K562 (cell line): Measurements from ENCODE around the gene FRRS1L. TPM values are rescaled to one million over a fixed set of nuclear protein-coding genes. Genes with fewer than 3 reads are reported as not detected.
A peak's percentile ranks its signal among the peaks of the same experiment; 100 is the strongest.

Source experiments
- BRF2 ChIP-seq: IDR thresholded peaks from 3 replicates; pipeline ENCODE4 v1.6.1; 2011; ENCODE audit warnings: borderline replicate concordance, mild to moderate bottlenecking; ENCODE audit not compliant: insufficient read length, insufficient read depth
- CREB1 ChIP-seq, 2 experiments: sonication (generic) in 1 of 2; formaldehyde crosslinking in 1 of 2; IDR thresholded peaks; 2 replicates each; pipeline versions ENCODE4 v1.6.1 to v1.8.0; 2012 to 2022; ENCODE audit warnings: inconsistent platforms in 1 of 2, mild to moderate bottlenecking in 1 of 2, missing genetic modification reagents in 1 of 2, moderate library complexity in 1 of 2
- GATAD2B ChIP-seq: fragments of 450-650 bp; IDR thresholded peaks from 2 replicates; pipeline ENCODE4 v1.6.1; 2017; ENCODE audit warnings: mild to moderate bottlenecking, borderline replicate concordance
- HDAC3 ChIP-seq: fragments of 450-650 bp; IDR thresholded peaks from 2 replicates; pipeline ENCODE4 v1.6.1; 2018; ENCODE audit warnings: borderline replicate concordance, mild to moderate bottlenecking, moderate library complexity; ENCODE audit not compliant: partially characterized antibody
- JUN ChIP-seq, 2 experiments: sonication (generic) in 1 of 2; formaldehyde crosslinking in 1 of 2; IDR thresholded peaks; 2 replicates each; pipeline versions ENCODE4 v1.6.1 to v1.8.0; 2012 to 2022; ENCODE audit warnings: borderline replicate concordance in 2 of 2, mild to moderate bottlenecking in 2 of 2, improper control_type of control experiment in 1 of 2, low read depth in 1 of 2, low read length in 1 of 2, missing genetic modification reagents in 1 of 2
- MTA1 ChIP-seq: fragments of 450-650 bp; IDR thresholded peaks from 2 replicates; pipeline ENCODE4 v1.6.1; 2017; ENCODE audit warnings: borderline replicate concordance
- MXD1 ChIP-seq: fragments of 250-450 bp; sonication (Bioruptor Pico); IDR thresholded peaks from 2 replicates; pipeline ENCODE4 v1.8.0; 2021; ENCODE audit warnings: borderline replicate concordance, mild to moderate bottlenecking, moderate library complexity; ENCODE audit not compliant: poor library complexity, severe bottlenecking
- MYC ChIP-seq, 2 experiments: fragments of 250-450 bp in 1 of 2; sonication (Bioruptor Pico) in 1 of 2; IDR thresholded peaks; 2 replicates each; pipeline versions ENCODE4 v1.5.1 to v1.6.1; 2012 to 2021; ENCODE audit warnings: low read depth in 2 of 2, borderline replicate concordance in 1 of 2, improper control_type of control experiment in 1 of 2, low read length in 1 of 2, mild to moderate bottlenecking in 1 of 2, moderate library complexity in 1 of 2
- SIRT6 ChIP-seq: IDR thresholded peaks from one replicate; pipeline ENCODE4 v1.6.1; 2012; ENCODE audit warnings: low read depth, mild to moderate bottlenecking, control low read depth, inconsistent platforms, low read length, moderate library complexity
- ZNF175 ChIP-seq: fragments of 200-800 bp; sonication (Bioruptor generic); IDR thresholded peaks from 2 replicates; pipeline ENCODE4 v1.6.1; 2016; ENCODE audit warnings: low read depth, mild to moderate bottlenecking, missing genetic modification characterization, missing compliant biosample characterization
- polyA plus RNA-seq, 8 experiments: library from polyadenylated mRNA; depleted of rRNA in 4 of 8; stranded (reverse) in 5 of 8; unstranded in 3 of 8; fragments of >200 nt; fragmentation: Nextera tagmentation in 2 of 8; fragmentation: Illumina TruSeq in 1 of 8; extraction: Ambion mirVana in 2 of 8; extraction: Trizol in 1 of 8; gene quantifications; 2 replicates each; pipeline versions ENCODE4 v1.2.1 to v1.2.3, GENCODE V29; 2011 to 2014; ENCODE audit warnings: inconsistent platforms in 1 of 8, missing spikeins in 1 of 8
- total RNA-seq, 7 experiments: library from RNA; depleted of rRNA in 6 of 7; stranded (reverse); fragments of >200 nt in 6 of 7; fragmentation: Illumina TruSeq in 2 of 7; extraction: Trizol in 2 of 7; gene quantifications; 2 replicates each; pipeline versions ENCODE4 v1.2.1 to v1.2.3, GENCODE V29; 2011 to 2021; ENCODE audit warnings: low replicate concordance in 1 of 7
- TF ChIP-seq, protein P1 (sequence below), 2 experiments: fragments of 450-650 bp; IDR thresholded peaks; 2 replicates each; pipeline ENCODE4 v1.6.1; 2018; ENCODE audit warnings: mild to moderate bottlenecking in 2 of 2, low read depth in 1 of 2; ENCODE audit not compliant: partially characterized antibody in 2 of 2
- TF ChIP-seq, protein P2 (sequence below): fragments of 450-650 bp; IDR thresholded peaks from 2 replicates; pipeline ENCODE4 v1.6.1; 2017; ENCODE audit warnings: mild to moderate bottlenecking, moderate library complexity

Gene FRRS1L
- total and polyA plus RNA-seq, 9 of the 15 experiments (the other 6 are each of a cell fraction or from before 2014, with no cell fraction given) = under 0.01 to 0.04 (median 0.03) TPM; not detected in 5

- TF ChIP-seq GATAD2B = peak; percentile 85
- TF ChIP-seq, protein P1, sequence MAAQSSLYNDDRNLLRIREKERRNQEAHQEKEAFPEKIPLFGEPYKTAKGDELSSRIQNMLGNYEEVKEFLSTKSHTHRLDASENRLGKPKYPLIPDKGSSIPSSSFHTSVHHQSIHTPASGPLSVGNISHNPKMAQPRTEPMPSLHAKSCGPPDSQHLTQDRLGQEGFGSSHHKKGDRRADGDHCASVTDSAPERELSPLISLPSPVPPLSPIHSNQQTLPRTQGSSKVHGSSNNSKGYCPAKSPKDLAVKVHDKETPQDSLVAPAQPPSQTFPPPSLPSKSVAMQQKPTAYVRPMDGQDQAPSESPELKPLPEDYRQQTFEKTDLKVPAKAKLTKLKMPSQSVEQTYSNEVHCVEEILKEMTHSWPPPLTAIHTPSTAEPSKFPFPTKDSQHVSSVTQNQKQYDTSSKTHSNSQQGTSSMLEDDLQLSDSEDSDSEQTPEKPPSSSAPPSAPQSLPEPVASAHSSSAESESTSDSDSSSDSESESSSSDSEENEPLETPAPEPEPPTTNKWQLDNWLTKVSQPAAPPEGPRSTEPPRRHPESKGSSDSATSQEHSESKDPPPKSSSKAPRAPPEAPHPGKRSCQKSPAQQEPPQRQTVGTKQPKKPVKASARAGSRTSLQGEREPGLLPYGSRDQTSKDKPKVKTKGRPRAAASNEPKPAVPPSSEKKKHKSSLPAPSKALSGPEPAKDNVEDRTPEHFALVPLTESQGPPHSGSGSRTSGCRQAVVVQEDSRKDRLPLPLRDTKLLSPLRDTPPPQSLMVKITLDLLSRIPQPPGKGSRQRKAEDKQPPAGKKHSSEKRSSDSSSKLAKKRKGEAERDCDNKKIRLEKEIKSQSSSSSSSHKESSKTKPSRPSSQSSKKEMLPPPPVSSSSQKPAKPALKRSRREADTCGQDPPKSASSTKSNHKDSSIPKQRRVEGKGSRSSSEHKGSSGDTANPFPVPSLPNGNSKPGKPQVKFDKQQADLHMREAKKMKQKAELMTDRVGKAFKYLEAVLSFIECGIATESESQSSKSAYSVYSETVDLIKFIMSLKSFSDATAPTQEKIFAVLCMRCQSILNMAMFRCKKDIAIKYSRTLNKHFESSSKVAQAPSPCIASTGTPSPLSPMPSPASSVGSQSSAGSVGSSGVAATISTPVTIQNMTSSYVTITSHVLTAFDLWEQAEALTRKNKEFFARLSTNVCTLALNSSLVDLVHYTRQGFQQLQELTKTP (IDR thresholded peaks at IDR 0.05; ENCODE audit: low read depth in 1 of 2, partially characterized antibody in 2 of 2) = peak; percentile 31 to 71
- TF ChIP-seq MYC (IDR thresholded peaks at IDR 0.05; ENCODE audit: low read depth, low read length) = peak; percentile 34; the same call in 1 of the 2 replicates
- TF ChIP-seq MYC (CRISPR knock-in tag; IDR thresholded peaks at IDR 0.05; ENCODE audit: borderline replicate concordance, low read depth) = no peak
- no peak for TF ChIP-seq SIRT6
- TF ChIP-seq HDAC3 = peak; percentile 8
- TF ChIP-seq MXD1 (CRISPR knock-in tag) = no peak
- TF ChIP-seq BRF2 = no peak
- TF ChIP-seq, protein P2, sequence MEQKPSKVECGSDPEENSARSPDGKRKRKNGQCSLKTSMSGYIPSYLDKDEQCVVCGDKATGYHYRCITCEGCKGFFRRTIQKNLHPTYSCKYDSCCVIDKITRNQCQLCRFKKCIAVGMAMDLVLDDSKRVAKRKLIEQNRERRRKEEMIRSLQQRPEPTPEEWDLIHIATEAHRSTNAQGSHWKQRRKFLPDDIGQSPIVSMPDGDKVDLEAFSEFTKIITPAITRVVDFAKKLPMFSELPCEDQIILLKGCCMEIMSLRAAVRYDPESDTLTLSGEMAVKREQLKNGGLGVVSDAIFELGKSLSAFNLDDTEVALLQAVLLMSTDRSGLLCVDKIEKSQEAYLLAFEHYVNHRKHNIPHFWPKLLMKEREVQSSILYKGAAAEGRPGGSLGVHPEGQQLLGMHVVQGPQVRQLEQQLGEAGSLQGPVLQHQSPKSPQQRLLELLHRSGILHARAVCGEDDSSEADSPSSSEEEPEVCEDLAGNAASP = no peak
- TF ChIP-seq JUN (IDR thresholded peaks at IDR 0.05; ENCODE audit: borderline replicate concordance, low read depth, low read length) = 0 out of 2 replicates have a peak, but pooled peaks have one; percentile 40
- no peak for TF ChIP-seq JUN (CRISPR knock-in tag; IDR thresholded peaks at IDR 0.05; ENCODE audit: borderline replicate concordance)
- TF ChIP-seq MTA1 = peak; percentile 72; the same call in 1 of the 2 replicates
- peak; percentile 16; the same call in 1 of the 2 replicates for TF ChIP-seq CREB1 (IDR thresholded peaks at IDR 0.05)
- no peak for TF ChIP-seq CREB1 (CRISPR knock-in tag; IDR thresholded peaks at IDR 0.05)
- TF ChIP-seq ZNF175 (CRISPR knock-in tag) = no peak
Measured at GRCh38 chr9:109107402-109108240, 59.4 kb downstream of the FRRS1L start (continued).
